Measurements from ENCODE around the gene SYNE1. TPM values are rescaled to one million over a fixed set of nuclear protein-coding genes. Genes with fewer than 3 reads are reported as not detected.
"Not testable (repeated sequence)": the region's sequence is repeated elsewhere in the genome, so short reads cannot be mapped to it uniquely, and the experiment has no call there.

SYNE1 gene
- polyA plus RNA-seq, 4 donors, result 49.9 to 88.5 (median 86.0) TPM

GRCh38 chr6:152502421-152503188 lies 134.6 kb downstream of the SYNE1 start:
- DNase-seq (ENCODE audit: low read depth in 4 of 4, low spot score in 3 of 4), result no peak

DNA sequence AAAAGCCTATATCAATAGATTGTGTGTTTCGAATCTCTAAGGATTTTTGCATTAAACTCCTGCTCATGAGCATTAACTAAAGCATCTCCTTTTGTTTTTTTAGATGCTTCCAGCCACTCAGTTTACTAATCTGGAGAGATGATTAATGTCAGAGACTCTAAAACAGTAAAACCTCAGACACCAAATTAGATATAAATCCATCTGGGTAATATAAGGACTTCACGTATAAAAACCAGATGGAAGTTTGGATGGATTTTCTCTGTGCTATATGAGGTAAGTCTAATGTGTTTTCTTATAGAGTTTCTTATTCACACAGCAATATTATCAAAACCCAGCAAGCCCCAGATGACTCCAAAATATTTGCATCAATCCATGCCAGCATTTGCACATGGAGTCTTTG lies 137.2 kb downstream of the SYNE1 start:
- no peak for DNase-seq (ENCODE audit: low read depth in 4 of 4, low spot score in 3 of 4)

DNA sequence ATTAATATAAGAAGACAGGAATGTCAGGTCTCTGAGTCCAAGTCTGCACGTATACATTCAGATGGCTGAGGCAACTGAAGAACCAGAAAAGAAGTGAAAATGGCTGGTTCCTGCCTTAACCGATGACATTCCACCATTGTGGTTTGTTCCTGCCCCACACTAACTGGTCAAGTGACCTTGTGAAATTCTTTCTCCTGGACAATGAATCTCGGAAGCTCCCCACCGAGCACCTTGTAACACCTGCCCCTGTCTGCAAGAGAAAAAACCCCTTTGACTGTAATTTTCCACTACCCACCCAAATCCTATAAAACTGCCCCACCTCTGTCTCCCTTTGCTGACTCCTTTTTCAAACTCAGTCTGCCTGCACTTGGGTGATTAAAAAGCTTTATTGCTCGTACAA lies 140.4 kb downstream of the SYNE1 start:
- DNase-seq (ENCODE audit: low read depth in 4 of 4, low spot score in 3 of 4), result no peak

GRCh38 chr6:152495456-152495855 lies 141.7 kb downstream of the SYNE1 start:
- DNase-seq (ENCODE audit: low read depth in 4 of 4, low spot score in 3 of 4), result not testable (repeated sequence)

- DNase-seq (ENCODE audit: low read depth in 4 of 4, low spot score in 3 of 4), result not testable (repeated sequence)
Measured at GRCh38 chr6:152492281-152492680, 144.9 kb downstream of the SYNE1 start.

DNA sequence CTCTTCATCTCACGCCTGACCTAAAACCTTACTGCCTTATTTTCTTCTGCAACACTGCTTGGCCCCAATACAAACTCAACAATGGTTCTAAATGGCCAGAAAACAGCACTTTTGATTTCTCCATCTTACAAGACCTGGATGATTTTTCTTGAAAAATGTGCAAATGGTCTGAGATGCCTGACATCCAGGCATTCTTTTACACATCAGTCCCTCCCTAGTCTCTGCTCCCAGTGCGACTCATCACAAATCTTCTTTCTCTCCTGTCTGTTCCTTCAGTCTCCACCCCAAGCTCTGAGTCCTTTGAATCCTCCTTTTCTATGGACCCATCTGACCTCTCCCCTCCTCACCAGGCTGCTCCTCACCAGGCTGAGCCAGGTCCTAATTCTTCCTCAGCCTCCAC lies 145.7 kb downstream of the SYNE1 start:
- not testable (repeated sequence) for DNase-seq (ENCODE audit: low read depth in 4 of 4, low spot score in 3 of 4)

- not testable (repeated sequence) for DNase-seq (ENCODE audit: low read depth in 4 of 4, low spot score in 3 of 4)
Measured at GRCh38 chr6:152490971-152491378, 146.2 kb downstream of the SYNE1 start.

GRCh38 chr6:152484806-152485205 lies 152.4 kb downstream of the SYNE1 start:
- DNase-seq (ENCODE audit: low read depth in 4 of 4, low spot score in 3 of 4), result no peak

GRCh38 chr6:152482289-152482688 lies 154.9 kb downstream of the SYNE1 start:
- no peak for DNase-seq (ENCODE audit: low read depth in 4 of 4, low spot score in 3 of 4)

DNA sequence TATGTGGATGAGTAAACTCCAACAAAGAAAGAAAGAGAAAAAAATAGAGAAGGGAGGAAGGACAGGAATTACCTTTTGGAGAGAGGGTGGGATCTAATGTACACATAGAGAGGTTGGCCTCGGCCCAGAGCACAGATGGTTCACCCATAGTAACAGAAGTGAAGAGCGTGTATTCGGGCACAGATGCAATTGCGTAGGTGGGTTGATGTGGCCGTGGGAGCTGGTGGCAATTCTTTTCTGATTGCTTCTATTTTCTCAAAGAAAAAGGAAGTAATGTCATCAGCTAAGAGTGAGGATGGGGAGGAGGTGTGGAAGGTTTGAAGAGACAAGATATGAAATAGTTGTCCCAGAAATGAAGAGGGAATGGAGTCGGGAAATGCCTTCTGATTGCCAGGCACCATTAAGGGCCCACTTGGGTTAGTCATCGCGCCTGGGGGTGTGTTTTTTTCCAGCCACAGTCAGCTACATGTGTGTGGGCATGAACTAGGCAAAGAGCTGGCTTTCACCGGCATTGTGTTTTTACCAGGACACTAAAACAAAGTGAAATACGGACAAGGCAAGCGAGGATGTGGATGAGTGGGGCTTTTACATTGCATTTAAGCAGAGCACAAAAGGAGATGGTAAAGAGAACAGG lies 158.7 kb downstream of the SYNE1 start:
- no peak for DNase-seq (ENCODE audit: low read depth in 4 of 4, low spot score in 3 of 4)

GRCh38 chr6:152474354-152474753 lies 162.8 kb downstream of the SYNE1 start:
- DNase-seq (ENCODE audit: low read depth in 4 of 4, low spot score in 3 of 4), result no peak

GRCh38 chr6:152472325-152472724 lies 164.8 kb downstream of the SYNE1 start:
- no peak for DNase-seq (ENCODE audit: low read depth in 4 of 4, low spot score in 3 of 4)

DNA sequence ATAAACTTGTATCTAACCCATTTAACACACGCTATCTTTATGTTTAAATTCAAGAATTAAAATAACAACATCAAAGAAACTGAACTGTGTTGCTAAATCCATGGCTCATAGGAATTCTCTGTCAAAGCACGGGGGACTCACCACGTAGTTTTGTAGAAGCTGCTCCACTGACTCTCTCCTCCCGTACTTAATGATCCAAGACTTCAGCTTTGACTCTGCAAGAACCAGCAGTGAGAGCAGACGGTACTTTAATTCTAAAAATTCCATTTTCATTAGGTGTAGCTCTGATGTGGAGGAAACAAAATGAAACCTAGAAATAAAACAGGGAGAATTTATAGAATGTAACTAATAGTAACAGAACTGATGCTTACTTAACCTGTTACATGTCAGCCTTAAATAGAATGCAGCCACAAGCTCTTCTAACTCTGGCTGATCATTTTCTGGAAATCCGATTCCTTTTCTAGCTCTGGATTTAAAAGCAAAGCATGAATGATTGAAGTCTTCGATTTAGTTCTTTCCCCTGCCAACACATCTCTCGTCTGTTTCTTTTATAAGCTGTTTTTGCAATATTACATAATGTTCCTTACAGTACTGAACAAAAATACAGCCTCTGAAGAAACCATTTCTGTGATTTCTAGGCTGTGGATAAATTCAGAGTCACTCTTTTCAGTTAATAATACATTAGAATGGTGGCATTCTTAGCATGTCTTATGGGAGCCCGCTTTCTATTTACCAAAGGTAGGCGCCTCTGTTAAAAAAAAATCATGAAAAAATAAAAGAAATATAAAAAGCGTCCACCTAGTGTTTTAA lies 165.5 kb downstream of the SYNE1 start:
- DNase-seq (ENCODE audit: low read depth in 4 of 4, low spot score in 3 of 4), result peak; percentile 29 to 55 (median 34)

DNA sequence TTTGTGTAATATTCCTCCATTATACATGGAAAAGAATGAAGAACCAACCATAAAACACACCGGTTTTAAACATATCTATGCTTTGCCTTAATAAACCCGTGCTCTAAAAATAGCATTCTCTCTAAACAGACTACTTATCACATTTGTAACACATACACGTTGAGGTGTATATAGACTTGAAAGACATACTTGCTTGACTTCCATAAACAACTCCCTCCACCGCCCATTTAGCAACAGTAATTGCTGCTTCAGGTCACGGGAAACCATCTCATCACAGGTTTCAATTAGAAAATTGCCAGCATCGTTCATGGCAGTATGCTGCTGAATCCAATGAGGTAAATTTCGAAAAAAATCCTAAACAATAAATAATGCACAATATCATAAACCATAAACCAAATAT lies 174.0 kb downstream of the SYNE1 start:
- DNase-seq (ENCODE audit: low read depth in 4 of 4, low spot score in 3 of 4), result no peak

DNA sequence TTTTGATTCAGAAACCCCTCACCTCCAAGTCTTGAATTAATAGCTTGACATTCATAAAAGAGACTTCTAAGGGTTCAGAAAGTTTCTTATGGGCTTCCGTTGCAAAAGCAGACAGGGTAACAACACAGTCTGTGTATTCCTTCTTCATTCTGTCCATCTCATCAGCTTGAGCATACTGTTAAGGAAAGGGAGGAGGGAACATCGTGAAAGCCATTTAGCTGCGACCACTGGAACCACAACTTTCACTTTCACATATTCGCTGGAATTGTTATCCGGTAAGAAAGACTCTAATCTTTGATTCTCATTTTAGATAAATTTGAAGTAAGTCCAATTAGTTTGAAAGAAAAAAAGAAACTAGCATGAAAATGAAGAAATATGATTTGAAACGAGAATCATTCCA lies 174.4 kb downstream of the SYNE1 start:
- DNase-seq (ENCODE audit: low read depth in 4 of 4, low spot score in 3 of 4), result no peak

- no peak for DNase-seq (ENCODE audit: low read depth in 4 of 4, low spot score in 3 of 4)
Measured at GRCh38 chr6:152461556-152461955, 175.6 kb downstream of the SYNE1 start.

DNA sequence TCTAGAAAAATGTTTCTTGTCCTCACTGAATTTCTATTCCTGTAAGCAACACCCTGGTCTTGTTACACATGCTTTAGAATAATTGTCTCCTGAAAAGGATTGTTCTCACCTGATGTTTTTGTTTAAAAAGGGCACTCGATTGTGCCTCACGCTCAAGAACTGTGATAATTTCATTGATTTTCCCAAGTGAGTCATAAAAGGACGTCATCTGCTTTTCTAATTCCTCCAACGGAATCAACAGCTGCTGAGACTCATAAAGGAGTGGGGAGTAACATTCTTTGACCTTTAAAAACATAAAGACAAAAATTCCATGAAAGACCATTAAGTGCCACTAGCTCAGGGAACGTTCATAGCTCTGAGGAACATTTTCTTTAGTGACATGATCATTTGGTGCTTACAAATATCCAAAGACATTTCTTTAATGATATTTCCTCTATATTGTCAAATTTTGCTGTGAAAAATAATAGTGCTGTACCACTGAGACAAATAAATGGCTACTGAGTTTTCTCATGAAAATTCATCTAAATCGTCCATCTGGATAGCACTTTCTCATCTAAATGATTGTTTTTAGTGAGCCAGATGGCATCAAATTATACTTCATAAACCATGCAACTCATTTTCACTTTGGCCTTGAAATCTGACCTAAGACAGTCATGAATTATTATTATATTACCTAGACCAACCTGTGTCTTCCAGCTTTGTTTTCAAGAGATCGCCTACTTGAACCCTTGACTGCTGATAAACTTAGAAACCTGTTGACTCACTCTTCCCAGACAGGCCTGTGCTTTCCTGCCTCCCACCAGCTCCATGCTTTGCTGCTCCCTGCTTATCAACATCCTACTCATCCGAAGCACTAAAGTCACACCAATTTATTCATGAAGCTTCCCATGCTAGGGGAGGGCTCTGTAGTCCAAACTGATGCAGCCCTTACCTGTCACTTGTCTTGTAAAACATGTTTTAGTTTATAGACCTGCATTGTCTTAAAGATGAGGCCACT lies 178.2 kb downstream of the SYNE1 start:
- no peak for DNase-seq (ENCODE audit: low read depth in 4 of 4, low spot score in 3 of 4)

GRCh38 chr6:152457949-152458624 lies 179.1 kb downstream of the SYNE1 start:
- no peak for DNase-seq (ENCODE audit: low read depth in 4 of 4, low spot score in 3 of 4)

DNA sequence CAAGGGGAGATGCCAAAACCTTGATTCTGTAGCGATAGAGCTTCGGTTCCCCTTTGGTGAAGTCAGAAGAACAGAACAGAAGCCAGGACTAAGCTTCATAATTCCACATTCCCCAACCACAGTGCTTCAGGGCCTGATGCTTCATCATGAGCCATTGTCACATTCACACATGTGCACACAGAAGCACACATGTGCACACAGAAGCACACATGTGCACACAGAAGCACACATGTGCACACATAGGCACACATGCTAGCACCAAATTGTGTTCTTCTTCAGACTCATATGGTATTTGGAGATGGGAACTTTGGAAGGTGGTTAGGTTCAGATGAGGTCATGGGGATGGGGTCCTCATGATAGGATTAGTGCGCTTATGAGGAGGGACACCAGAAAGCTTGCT lies 183.2 kb downstream of the SYNE1 start:
- DNase-seq (ENCODE audit: low read depth in 4 of 4, low spot score in 3 of 4), result no peak

GRCh38 chr6:152453421-152453820 lies 183.7 kb downstream of the SYNE1 start:
- DNase-seq (ENCODE audit: low read depth in 4 of 4, low spot score in 3 of 4), result no peak
